SU-DHL-6 (cell line): Measurements from ENCODE around the gene ZIC1.

Experiments
- H2AFZ ChIP-seq: fragments of 200-600 bp; sonication (generic); 2 replicates; pipeline ENCODE4 v1.6.1; 2014; ENCODE audit warnings: low read depth, mild to moderate bottlenecking, moderate library complexity, mixed read lengths, antibody characterized with exemption, low read length; ENCODE audit not compliant: severe bottlenecking
- H3F3A ChIP-seq: fragments of 200-600 bp; shearing (Covaris generic); 2 replicates; pipeline ENCODE4 v1.6.0; 2016; ENCODE audit warnings: antibody characterized with exemption, mild to moderate bottlenecking; ENCODE audit not compliant: insufficient read depth
- H3K27ac ChIP-seq: fragments of 200-600 bp; sonication (generic); 2 replicates; pipeline ENCODE4 v1.5.1; 2016; ENCODE audit warnings: low read depth, mild to moderate bottlenecking, low read length, moderate library complexity, mixed read lengths
- H3K27me3 ChIP-seq: fragments of 200-600 bp; sonication (generic), shearing (Covaris generic); 2 replicates; pipeline ENCODE4 v1.6.0; 2014; ENCODE audit warnings: mild to moderate bottlenecking, low read length
- H3K36me3 ChIP-seq: fragments of 200-600 bp; sonication (generic); 2 replicates; pipeline ENCODE4 v1.6.1; 2014; ENCODE audit warnings: mild to moderate bottlenecking, low read length, mixed read lengths
- H3K4me2 ChIP-seq: fragments of 300-600, 200-600 bp; shearing (Covaris generic), sonication (generic); 2 replicates; pipeline ENCODE4 v1.6.0; 2014; ENCODE audit warnings: low read length, low read depth, mild to moderate bottlenecking; ENCODE audit not compliant: poor library complexity, severe bottlenecking
- H3K4me3 ChIP-seq: fragments of 200-600 bp; sonication (generic); 2 replicates; pipeline ENCODE4 v1.5.1; 2014; ENCODE audit warnings: antibody characterized with exemption, low read length, mild to moderate bottlenecking, mixed read lengths; ENCODE audit not compliant: insufficient read depth, poor library complexity, severe bottlenecking
- H3K79me2 ChIP-seq: fragments of 200-600 bp; sonication (generic); 2 replicates; pipeline ENCODE4 v1.6.1; 2014; ENCODE audit warnings: mild to moderate bottlenecking, low read length, moderate library complexity; ENCODE audit not compliant: insufficient read depth
- H3K9ac ChIP-seq: fragments of 200-600 bp; sonication (generic); 2 replicates; pipeline ENCODE4 v1.7.0; 2014; ENCODE audit warnings: mild to moderate bottlenecking, low read length
- H3K9me2 ChIP-seq: fragments of 200-600 bp; sonication (generic); replicated peaks from 2 replicates; pipeline ENCODE4 v1.6.1; 2014; ENCODE audit warnings: low read length; ENCODE audit not compliant: insufficient read depth
- H3K9me3 ChIP-seq: fragments of 200-600 bp; sonication (generic); 2 replicates; pipeline ENCODE4 v1.6.1; 2014; ENCODE audit warnings: low read length, mixed read lengths; ENCODE audit not compliant: insufficient read depth
- H4K20me1 ChIP-seq: fragments of 200-600 bp; sonication (generic); 2 replicates; pipeline ENCODE4 v1.6.1; 2014; ENCODE audit warnings: low read depth, mild to moderate bottlenecking, antibody characterized with exemption, low read length, moderate library complexity, mixed read lengths
- EZH2phosphoT487 ChIP-seq: fragments of 200-600 bp; sonication (generic), shearing (Covaris generic); conservative IDR thresholded peaks from 2 replicates; pipeline ENCODE4 v1.6.1; 2018; ENCODE audit warnings: mild to moderate bottlenecking, antibody characterized with exemption, low read length, moderate library complexity, mixed read lengths
- TF ChIP-seq, protein P1 (sequence below): fragments of 200-600 bp; sonication (generic); IDR thresholded peaks from one replicate; pipeline ENCODE4 v1.5.1; 2017; ENCODE audit warnings: antibody characterized with exemption, mild to moderate bottlenecking, low read length, moderate library complexity; ENCODE audit not compliant: insufficient read depth, poor library complexity, severe bottlenecking

Gene ZIC1

DNA sequence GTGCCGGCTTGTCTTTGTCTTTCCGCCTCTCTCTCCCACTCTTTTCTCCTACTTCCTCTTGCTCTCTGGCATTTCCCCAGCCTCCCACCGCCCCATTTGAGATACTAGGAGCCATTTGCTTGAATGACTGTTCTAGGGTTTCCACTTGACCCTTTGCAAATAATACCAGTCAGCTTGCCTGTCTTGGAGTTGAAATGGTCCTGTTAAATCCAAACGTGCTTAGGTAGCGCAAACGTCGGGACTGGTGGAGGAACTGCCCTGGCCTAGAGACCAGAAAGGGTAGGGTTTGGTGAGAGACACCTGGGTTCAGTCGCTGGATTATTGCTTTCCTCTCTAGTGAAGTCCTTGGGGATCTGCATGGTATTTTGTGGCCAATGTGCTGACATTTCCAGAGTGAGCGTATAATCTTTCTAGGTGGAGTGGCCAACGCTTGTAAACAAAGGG, 10.6 kb downstream of the ZIC1 start:
- no peaks in the 10 kb centered on the region for H3K36me3 ChIP-seq
- H3K4me2 ChIP-seq, result no peak overlapping the region
- H3K9me2 ChIP-seq, result no peaks in the 10 kb centered on the region
- no peaks in the 10 kb centered on the region for H3F3A ChIP-seq
- no peak overlapping the region for H3K4me3 ChIP-seq
- no peak overlapping the region for H2AFZ ChIP-seq
- no peaks in the 10 kb centered on the region for H3K79me2 ChIP-seq
- H3K9me3 ChIP-seq, result no peaks in the 10 kb centered on the region
- no peaks in the 10 kb centered on the region for H3K27me3 ChIP-seq
- H4K20me1 ChIP-seq, result no peaks in the 10 kb centered on the region
- no peak overlapping the region for H3K9ac ChIP-seq
- TF ChIP-seq, protein P1, sequence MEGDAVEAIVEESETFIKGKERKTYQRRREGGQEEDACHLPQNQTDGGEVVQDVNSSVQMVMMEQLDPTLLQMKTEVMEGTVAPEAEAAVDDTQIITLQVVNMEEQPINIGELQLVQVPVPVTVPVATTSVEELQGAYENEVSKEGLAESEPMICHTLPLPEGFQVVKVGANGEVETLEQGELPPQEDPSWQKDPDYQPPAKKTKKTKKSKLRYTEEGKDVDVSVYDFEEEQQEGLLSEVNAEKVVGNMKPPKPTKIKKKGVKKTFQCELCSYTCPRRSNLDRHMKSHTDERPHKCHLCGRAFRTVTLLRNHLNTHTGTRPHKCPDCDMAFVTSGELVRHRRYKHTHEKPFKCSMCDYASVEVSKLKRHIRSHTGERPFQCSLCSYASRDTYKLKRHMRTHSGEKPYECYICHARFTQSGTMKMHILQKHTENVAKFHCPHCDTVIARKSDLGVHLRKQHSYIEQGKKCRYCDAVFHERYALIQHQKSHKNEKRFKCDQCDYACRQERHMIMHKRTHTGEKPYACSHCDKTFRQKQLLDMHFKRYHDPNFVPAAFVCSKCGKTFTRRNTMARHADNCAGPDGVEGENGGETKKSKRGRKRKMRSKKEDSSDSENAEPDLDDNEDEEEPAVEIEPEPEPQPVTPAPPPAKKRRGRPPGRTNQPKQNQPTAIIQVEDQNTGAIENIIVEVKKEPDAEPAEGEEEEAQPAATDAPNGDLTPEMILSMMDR, result no peak
- TF ChIP-seq EZH2phosphoT487, result no peak
- no peak overlapping the region for H3K27ac ChIP-seq

DNA sequence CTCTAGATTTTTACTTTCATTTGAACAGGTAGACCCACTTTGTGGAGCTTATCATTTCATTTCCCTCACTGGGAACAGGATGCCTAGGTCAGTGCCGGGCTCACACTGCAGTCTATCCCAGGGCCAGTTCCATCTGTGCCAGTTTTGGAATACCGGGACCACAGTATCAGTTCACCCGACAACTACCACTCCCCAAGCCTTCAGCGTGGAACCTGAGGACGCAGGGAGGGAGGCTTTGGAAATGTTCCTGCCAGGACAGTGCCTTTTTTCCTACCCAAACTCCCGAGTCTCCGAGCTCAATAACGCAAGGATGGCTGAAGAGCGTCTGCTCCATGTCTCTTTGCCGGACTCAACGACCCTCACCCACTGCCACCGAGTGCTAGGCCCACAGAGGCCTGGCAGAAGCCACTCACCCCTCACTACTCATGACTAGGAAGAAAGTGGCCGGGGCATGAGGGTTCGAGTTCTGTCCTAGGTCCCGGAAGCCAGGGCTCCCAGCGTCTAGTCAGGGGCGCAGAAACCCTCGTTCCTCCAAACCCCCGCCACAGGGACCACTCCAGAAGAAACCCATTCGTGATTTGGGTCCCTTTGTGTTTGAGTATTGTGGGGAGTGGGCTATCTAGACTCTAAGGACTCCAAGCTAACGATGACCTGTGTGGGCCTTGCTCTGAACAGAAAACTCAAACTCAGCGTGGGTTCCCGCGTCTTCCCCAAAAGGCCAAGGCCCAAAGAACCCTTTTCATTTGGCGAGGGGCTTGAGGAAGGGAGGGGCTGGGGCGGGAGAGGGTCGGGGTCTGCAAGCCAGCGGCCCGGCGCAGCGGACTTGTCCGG, 11.4 kb downstream of the ZIC1 start:
- H3K9me3 ChIP-seq, result no peaks in the 10 kb centered on the region
- H3K4me2 ChIP-seq, result no peak overlapping the region
- no peaks in the 10 kb centered on the region for H4K20me1 ChIP-seq
- H3K36me3 ChIP-seq, result no peaks in the 10 kb centered on the region
- TF ChIP-seq, protein P1, result no peak
- H3K27ac ChIP-seq, result no peak overlapping the region
- H3K9ac ChIP-seq, result no peak overlapping the region
- H3K4me3 ChIP-seq, result no peak overlapping the region
- no peaks in the 10 kb centered on the region for H3K27me3 ChIP-seq
- H3K9me2 ChIP-seq, result no peaks in the 10 kb centered on the region
- no peak overlapping the region for H2AFZ ChIP-seq
- no peaks in the 10 kb centered on the region for H3K79me2 ChIP-seq
- no peaks in the 10 kb centered on the region for H3F3A ChIP-seq

DNA sequence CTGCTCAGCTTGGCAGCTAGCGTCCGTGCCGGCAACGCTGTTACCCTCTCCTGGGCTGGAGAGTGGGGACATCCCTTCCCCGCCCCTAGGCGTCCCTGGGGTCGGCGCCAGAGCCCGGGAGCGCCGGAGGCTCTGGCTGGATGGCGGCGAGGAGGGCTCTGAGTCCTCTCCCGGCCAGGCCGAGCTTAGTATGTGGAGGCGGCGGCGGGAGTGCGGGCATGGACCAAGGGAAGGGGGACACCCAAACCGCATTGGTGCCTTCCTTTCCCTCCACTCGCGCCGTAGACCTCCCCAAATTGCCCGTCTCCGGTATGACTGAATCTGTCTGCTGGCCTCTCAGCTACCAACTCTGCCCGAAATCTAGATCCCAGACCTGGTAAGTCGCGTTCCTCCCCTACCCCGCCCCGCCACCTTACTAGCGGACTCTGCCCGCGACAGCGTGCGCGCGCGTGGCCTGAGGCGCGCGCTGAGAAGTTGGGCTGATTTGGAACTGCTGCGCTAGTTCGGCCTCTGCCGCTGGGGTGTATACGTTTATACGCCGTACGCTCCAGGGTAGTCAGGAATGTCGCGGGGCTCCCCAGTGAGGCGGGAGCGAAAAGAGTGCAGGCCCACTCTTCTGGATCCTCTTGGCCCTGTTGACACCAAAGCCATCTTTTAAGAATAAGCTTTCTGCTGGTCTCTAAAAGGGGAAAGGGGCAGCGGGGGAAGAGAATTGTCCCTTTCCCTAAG, 12.2 kb downstream of the ZIC1 start:
- H3K9ac ChIP-seq, result no peak overlapping the region
- H3K9me3 ChIP-seq, result no peaks in the 10 kb centered on the region
- no peaks in the 10 kb centered on the region for H3K36me3 ChIP-seq
- H3K4me2 ChIP-seq, result no peak overlapping the region
- no peaks in the 10 kb centered on the region for H3F3A ChIP-seq
- no peaks in the 10 kb centered on the region for H4K20me1 ChIP-seq
- H2AFZ ChIP-seq, result no peak overlapping the region
- no peak overlapping the region for H3K27ac ChIP-seq
- no peaks in the 10 kb centered on the region for H3K79me2 ChIP-seq
- H3K27me3 ChIP-seq, result no peaks in the 10 kb centered on the region
- no peak for TF ChIP-seq EZH2phosphoT487
- TF ChIP-seq, protein P1, result no peak
- H3K4me3 ChIP-seq, result no peak overlapping the region
- no peaks in the 10 kb centered on the region for H3K9me2 ChIP-seq
